Measurements from ENCODE around the gene PARP9.

PARP9 gene

DNA sequence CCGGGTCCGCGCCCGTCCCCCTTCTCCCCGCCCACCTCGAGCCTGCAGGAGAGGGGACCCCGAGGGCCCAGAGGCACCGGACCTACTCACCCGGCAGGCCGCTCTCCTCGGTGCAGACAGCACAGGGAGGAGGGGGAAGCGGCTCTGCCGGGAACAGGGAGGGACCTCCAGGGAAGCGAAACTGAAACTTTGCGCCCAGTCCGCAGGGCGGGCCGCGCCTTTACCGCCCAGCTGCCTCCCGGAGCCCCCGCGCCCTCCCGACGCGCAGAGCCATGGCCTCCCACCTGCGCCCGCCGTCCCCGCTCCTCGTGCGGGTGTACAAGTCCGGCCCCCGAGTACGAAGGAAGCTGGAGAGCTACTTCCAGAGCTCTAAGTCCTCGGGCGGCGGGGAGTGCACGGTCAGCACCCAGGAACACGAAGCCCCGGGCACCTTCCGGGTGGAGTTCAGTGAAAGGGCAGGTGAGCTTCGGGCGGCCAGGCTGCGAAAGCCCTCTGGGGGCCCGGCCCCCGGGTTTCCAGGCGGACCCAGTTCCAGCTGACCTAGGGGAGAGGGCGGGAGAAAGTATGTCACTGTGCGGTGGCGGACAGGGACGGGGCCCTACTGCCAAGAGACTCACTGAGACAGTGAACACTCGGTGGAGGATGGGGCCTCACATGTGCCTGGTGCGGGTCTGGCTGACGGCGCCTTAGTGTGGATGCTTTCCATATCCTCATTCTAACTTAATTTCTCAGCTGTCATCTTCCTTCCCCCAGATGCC, at the start of gene PARP9, which contains the start of gene DTX3L:
TSS of gene PARP9 (minus strand) at position 146 of the 758 bp plus-strand sequence. CDS start 4,680 bp downstream, outside the sequence.
TSS of gene DTX3L (plus strand) at position 184 of the 758 bp plus-strand sequence. CDS start at position 273, 89 bp downstream.
- peak; percentile 51 for DNase-seq (ENCODE audit: low read depth, low spot score)

DNA sequence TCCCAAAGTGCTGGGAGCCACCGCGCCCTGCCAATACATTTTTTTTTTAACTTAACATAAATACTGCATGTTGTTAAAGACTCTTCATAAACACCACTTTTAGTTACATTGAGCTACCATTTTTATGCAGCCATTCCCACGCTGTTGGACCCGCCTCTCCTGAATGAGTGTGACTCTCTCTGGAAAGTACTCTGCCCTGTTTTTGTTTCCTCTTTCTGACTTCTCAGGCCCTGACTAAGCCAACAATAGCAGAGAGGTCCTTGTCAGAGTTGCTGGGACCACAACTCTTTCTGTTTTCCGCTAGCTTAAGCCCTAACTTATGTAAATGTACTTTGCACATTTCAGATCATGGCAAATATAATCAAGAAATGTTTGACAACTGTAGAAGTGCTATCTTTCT, 48.6 kb upstream of the PARP9 start:
- DNase-seq (ENCODE audit: low read depth, low spot score) = no peak

DNA sequence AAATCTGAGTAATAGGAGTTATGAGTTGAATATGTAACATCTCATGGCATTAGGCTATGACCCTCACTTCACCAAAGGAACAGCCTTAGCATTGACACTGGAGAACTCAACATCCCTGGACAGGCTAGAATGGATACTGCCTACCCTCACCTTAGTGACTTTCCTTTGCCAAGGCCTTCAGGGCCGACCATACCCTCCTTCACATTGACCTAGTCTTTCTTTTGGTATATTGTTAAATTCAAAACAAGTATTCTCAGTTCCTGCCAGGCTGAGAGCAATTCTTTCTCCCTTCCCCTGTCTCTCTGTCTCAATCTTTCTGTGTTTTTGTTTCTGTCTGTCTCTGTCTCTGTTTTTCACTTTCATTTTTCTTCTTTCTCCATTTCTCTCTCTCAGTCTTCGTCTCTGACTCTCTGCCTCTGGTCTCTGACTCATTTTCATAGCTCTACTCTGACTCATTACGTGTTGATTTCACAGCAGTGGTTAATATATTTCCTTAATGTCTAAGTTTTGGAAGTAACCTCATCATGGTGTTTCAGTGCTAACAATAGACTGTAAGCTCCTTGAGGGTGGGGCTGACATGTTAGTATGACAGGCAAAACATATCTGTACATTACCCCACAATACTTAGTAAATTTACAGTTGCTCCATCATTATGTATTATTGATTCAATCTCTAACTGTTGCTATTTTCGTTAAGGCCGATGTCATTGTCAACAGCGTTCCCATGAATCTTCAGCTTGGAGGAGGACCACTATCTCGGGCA, 45.9 kb upstream of the PARP9 start:
- DNase-seq (ENCODE audit: low read depth, low spot score) = no peak

DNA sequence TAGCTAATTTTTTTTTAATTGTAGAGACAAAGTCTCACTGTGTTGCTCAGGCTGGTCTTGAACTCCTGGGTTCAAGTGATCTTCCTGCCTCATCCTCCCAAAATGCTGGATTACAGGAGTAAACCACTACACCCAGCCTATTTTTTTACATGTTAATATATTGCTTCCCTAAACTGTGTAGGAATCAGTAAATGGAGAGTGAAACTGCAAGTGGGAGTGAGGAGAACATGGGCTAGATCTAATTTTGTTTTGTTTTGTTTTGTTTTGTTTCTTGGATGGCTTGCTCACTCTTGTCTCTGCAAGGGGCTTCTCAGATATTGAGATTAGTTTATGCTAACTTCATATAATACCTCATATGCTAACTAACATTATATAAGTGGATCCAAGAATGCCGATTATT, 44.8 kb upstream of the PARP9 start:
- DNase-seq (ENCODE audit: low read depth, low spot score) = no peak

DNA sequence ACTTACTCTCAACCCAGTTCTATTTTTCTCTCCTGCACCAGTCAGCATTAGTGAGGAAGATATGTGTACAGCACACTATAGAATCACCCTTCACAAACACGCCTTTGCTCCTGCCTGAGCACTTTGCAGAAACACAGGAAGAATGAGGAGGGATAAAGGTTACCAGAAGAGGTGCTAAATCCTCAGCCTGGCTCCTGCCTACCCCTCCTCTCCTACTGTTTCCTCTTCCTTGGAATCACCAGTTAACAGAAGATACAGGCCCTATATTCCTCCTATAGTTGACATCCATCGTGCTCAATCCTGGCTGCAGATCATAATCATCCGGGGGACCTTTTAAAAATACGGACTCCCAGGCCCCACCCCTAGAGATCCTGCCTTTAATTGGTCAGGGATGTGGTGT, 42.2 kb upstream of the PARP9 start:
- DNase-seq (ENCODE audit: low read depth, low spot score) = no peak

DNA sequence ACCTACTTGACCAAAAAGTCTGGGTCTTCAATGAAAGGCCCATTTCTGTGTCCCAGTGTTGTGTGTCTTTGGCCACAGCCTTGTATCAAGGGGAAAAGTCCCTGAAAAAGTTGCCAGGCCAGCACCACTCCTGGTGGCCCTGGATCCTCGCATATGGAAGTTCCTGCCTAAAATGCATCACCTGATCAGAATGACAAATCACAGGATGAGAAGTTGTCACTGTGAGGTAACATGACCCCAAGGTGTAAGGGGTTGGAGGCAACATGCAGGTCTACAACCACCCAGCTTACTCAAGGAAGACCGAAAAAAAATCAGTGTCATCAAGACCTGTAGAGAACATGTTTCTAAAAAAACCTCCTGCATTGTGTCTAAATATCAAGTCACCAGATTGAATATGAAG, 39.0 kb upstream of the PARP9 start:
- no peak for DNase-seq (ENCODE audit: low read depth, low spot score)

DNA sequence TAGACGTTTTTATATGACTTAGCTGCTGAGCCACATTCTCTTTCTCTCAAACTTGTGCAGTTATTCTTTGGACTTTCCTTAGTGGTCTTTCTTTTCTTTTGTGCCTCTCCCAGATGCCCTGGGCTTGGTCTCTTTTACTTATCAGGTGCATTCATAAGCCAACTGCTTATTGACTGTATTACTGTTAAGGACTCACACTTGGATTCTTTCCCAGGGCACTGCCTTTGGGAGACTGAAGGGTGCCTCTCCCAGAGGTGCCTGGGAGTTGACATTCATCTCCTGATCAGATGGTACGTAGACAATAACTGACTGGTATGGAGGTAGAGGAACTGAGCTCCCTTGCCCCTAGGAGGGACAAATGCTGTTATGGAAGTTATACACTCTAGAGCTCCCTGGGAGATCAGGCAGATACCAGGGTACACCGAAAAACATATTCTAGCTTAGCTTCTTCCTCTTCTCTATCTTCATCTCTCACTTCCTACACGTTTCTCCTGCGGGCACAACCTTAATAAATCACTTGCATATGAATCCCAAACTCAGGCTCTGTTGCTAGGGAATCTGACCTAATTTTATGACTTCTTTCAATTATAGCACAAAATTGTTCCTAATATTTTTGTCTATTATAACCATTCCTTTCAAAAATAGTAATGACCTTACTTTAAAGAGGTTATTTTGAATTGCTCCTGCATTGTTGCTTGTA, 38.1 kb upstream of the PARP9 start:
- DNase-seq (ENCODE audit: low read depth, low spot score) = no peak

DNA sequence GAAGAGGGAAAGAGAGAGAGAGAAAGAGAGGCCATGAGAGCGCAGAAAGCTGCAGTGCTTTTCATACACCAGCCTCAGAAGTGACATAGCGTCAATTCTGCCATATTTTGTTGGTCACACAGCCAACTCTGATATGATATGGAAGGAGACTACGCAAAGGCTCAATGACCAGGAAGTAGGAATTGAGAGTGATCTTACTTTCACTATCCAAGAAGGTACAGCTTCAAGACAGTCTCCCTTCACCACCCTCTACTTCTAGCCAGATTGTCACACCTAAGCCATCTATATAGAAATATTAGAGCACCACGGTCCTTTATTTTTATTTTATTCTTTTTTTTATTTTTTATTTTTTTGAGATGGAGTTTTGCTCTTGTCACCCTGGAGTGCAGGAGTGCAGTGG, 34.5 kb upstream of the PARP9 start:
- no peak for DNase-seq (ENCODE audit: low read depth, low spot score)

DNA sequence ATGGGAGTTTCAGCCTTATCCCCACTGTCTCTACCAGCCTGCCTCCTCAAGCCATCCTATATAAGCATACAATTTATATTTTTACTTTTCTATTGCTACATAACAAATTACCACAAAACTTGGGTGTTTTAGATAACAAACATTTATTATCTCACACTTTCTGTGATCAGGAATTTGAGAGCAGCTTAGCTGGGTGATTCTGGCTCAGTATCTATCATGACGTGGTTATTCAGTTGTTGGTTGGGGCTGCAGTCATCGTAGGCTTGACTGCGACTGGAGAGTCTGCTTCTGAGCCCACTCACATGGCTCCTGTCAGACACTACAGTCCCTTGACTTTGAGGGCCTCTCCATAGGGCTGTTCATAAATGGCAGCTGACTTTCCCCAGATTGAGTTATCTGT, 34.1 kb upstream of the PARP9 start:
- DNase-seq (ENCODE audit: low read depth, low spot score) = no peak

DNA sequence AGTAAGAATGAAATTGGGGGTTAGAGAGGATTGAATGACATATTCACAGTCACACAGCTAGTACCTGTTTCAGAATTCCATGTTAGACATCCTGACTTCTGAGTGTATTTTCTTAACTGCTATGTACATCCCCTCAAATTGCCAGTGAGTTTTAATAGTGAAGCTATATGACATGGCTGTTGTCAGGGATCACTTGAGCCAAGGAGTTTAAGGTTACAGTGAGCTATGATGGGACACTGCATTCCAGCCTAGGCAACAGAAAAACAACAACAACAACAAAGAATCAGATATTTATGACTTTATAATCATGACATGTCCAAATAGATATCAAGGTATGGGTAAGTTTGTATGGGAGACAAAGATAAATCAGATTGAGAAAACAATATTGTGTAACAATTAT, 29.9 kb upstream of the PARP9 start:
- DNase-seq (ENCODE audit: low read depth, low spot score) = no peak

DNA sequence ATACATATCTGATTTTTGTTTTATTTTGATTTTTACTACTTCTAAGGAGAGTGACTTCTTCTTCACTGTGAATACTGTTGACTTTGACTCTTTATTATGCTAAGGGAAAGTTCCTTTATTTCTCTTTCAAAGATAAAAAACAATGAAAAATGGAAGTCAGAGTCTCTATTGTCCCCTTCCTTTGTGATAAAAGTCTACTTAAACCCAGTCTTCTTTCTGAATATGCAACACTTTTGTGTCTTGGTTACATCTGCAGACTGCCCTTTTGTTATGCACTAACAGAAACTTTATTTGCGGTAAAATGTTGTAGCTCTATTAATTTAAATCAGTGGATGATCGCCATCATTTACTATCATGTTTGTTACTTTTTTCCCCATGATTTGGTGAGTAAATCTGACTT, 26.5 kb upstream of the PARP9 start:
- no peak for DNase-seq (ENCODE audit: low read depth, low spot score)

DNA sequence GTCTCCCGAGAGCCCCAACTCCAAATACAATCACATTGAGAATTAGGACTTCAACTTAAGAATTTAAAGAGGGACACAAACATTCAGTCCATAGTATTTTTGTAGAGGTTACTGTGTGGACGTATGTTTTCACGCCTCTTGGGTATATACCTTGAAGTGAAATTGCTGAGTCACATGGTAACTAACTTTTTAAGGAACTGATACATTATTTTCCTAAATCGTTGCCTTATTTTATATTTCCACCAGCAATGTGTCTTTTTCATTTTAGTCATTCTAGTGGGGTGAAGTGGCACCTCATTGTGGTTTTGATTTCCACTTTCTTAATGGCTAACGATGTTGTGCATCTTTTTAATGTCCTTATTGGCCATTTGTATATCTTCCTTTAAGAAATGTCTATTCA, 25.2 kb upstream of the PARP9 start:
- DNase-seq (ENCODE audit: low read depth, low spot score) = no peak

DNA sequence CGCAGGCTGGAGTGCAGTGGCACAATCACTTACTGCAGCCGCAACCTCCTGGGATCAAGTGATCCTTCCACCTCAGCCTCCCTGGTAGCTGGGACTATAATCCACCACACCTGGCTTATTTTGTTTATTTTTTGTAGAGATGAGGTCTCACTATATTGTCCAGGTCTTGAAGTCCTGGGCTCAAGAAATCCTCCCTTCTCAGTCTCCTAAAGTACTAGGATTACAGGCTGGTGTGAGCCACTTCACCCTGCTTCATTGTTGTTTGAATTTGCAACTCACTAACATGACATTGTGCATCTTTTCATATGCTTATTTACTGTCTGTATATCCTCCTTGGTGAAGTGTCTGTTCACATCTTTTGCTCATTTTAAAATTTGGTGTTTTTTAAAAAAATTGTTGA, 23.5 kb upstream of the PARP9 start:
- DNase-seq (ENCODE audit: low read depth, low spot score) = no peak

DNA sequence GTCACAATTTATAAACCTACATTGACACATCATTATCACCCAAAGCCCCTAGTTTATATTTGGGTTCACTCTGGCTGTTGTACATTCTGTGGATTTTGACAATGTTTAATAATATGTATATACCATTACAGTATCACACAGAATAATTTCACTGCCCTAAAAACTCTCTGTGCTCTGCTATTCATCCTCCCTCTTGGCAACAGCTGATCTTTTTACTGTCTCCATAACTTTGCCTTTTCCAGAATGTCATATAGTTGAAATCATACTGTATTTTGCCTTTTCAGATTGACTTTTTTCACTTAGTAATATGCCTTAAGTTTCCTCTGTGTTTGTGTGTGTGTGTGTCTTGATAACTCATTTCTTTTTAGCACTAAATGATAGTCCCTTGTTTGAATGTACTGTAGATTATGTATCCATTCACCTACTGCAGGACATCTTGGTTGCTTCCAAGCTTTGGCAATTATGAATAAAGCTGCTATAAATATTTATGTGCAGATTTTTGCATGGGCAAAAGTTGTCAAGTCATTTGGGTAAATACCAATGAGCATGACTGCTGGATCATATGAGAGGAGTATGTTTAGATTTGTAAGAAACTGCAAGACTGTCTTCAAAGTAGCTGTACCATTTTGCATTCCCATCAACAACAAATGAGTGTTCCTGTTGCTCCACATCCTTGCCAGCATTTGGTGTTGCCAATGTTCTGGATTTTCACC, 22.8 kb upstream of the PARP9 start:
- no peak for DNase-seq (ENCODE audit: low read depth, low spot score)

DNA sequence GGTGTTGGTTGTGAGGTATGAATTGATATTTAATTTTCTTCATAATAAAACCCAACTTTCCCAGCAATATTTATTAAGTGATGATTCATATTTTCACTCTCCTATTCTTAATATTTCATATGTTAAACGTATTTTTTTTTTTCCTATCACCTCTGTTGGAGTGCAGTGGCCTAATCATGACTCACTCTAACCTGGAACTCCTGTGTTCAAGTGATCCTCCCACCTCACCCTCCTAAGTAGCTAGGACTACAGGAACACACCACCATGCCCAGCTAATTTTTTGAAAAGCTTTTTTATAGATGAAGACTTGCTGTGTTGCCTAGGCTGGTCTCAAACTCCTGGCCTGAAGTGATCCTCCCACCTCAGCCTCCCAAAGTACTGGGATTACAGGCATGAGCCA, 22.0 kb upstream of the PARP9 start:
- no peak for DNase-seq (ENCODE audit: low read depth, low spot score)

DNA sequence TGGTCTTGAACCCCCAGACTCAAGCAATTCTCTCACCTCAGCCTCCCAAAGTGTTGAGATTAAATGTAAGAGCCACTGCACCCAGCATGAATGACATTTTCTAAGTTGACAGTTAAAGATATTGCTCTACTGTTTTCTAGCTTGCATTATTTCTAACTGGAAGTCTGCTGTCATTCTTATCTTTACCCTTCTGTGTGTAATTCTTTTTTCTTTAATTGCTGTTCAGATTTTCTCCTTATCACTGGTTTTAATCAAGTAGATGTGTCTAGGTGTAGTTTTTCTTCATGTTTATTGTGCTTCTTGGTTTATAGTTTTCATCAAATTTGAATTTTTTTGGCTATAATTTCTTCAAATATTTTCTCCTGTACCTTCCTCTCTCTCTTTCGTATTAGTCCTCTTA, 18.3 kb upstream of the PARP9 start:
- DNase-seq (ENCODE audit: low read depth, low spot score) = no peak

DNA sequence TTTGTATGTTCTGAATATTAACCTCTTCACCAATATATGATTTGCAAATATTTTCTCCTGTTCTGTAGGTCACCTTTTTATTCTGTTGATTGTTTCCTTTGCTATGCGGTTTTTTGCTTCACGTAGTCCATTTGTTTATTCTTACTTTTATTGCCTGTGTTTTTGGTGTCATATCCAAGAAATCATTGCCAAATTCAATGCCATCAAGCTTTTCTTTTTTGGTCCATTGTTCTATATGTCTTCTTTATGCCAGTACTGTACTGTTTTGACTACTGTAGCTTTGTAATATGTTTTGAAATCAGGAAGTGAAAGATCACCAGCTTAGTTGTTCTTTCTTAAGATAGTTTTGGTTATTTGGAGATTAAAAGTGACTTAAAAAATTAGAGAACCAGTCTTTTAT, 17.5 kb upstream of the PARP9 start:
- no peak for DNase-seq (ENCODE audit: low read depth, low spot score)

DNA sequence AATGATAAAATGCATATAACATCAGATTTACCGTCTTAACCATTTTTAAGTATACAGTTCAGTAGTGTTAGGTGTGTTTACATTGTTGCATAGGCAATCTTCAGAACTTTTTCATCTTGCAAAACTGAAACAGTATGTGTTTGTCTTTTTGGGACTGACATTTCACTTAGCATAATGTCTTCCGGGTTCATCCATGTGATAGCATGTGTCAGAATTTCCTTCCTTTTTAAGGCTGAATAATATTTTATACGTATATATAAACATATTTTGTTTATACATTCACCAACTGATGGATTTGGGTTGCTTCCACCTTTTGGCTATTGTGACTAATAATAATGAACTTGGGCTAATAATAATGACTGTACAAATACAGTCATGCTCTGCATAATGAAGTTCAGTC, 16.4 kb upstream of the PARP9 start:
- no peak for DNase-seq (ENCODE audit: low read depth, low spot score)

DNA sequence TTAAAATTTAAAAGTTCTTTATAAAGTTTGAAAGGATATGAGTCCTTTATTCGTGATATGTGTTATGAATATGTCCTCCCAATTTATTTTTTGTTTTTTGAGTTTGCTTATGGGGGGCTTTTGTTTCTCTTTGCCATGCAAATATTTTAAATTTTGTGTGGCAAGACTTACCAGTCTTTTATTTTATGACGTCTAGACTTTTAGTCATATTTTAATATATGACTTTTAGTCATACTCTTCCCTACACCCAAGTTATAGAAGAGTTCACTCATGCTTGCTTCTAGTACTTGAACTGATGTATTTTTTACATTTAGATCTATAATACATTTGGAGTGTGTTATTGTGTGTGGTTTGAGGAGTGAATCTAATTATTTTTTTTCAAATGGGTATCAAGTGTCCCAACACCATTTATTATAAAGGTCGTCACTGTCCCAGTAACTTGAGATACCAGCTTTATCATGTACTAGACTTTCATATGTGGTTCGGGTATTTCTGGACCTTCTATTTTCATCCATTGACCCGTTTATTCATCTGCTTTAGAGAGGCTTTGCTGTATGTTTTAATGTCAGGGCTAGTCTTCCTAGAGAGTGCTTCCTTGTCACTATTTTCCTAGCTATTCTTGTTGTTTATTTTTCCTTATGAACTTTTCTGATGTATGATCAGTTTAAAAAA, 14.1 kb upstream of the PARP9 start:
- no peak for DNase-seq (ENCODE audit: low read depth, low spot score)

DNA sequence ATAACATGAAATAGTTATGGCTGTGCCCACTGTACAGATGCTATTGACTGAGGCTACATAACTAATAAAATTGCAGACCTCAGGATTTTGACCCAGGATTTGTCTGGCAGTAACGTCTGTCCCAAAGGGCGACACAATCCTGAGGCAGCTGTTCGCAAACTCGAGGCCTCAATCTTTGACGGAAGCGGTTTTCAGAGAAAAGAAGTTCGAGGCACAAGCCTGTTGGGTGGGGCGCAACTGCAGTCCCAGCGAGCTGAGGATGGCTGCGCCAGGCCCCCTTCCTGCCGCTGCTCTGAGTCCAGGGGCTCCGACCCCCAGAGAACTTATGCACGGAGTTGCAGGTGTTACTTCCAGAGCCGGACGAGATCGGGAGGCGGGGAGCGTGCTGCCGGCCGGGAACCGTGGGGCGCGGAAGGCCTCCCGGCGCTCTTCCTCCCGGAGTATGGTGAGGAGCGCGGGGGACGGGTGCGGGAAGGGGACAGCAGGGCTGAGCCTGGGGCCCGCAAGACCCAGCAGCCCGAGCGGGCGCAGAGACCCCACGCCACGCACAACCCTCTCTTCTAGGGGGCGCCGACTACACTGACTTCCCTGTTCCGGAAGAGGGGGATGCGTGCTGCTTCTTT, 13.4 kb upstream of the PARP9 start, which contains the start of gene PARP15:
TSS of gene PARP15 (plus strand) at position 242 of the 623 bp plus-strand sequence. CDS start at position 260, 18 bp downstream.
- DNase-seq (ENCODE audit: low read depth, low spot score) = no peak
